HepG2 (cell line): ENCODE results near the gene MCM3AP. TPM values are rescaled to one million over a fixed set of nuclear protein-coding genes. Genes with fewer than 3 reads are reported as not detected.

Source experiments
- BHLHE40 ChIP-seq: IDR thresholded peaks from 2 replicates; pipeline ENCODE4 v1.6.1; 2011; ENCODE audit warnings: low read length, improper control_type of control experiment
- CAMTA2 ChIP-seq: sonication (generic); formaldehyde crosslinking; IDR thresholded peaks from 2 replicates; pipeline ENCODE4 v1.4.0; 2020; ENCODE audit warnings: mild to moderate bottlenecking, missing genetic modification reagents, borderline replicate concordance
- ESRRA ChIP-seq: sonication (generic); formaldehyde crosslinking; IDR thresholded peaks from 2 replicates; pipeline ENCODE4 v1.5.1; 2020; ENCODE audit warnings: mild to moderate bottlenecking, low read depth, missing genetic modification reagents
- FOXK1 ChIP-seq: sonication (generic); formaldehyde crosslinking; IDR thresholded peaks from 2 replicates; pipeline ENCODE4 v1.4.0; 2020; ENCODE audit warnings: low read depth, missing genetic modification reagents, borderline replicate concordance
- FUBP1 ChIP-seq: sonication (generic); formaldehyde crosslinking; IDR thresholded peaks from 2 replicates; pipeline ENCODE4 v1.5.1; 2020; ENCODE audit warnings: missing genetic modification reagents, mild to moderate bottlenecking, borderline replicate concordance
- HCFC1 ChIP-seq: fragments of 150-350 bp; IDR thresholded peaks from 2 replicates; pipeline ENCODE4 v1.6.1; 2014; ENCODE audit warnings: low read depth, low read length
- IKZF1 ChIP-seq: fragments of 450-650 bp; IDR thresholded peaks from 2 replicates; pipeline ENCODE4 v1.7.1; 2016
- LRRFIP1 ChIP-seq: sonication (generic); formaldehyde crosslinking; conservative IDR thresholded peaks from 2 replicates; pipeline ENCODE4 v1.4.0; 2020; ENCODE audit warnings: missing genetic modification reagents
- NFE2L2 ChIP-seq: fragments of 150-350 bp; IDR thresholded peaks from 2 replicates; pipeline ENCODE4 v1.6.1; 2014; ENCODE audit warnings: low read length
- PHF8 ChIP-seq: sonication (generic); formaldehyde crosslinking; IDR thresholded peaks from 2 replicates; pipeline ENCODE4 v1.5.0; 2020; ENCODE audit warnings: missing genetic modification reagents
- RCOR2 ChIP-seq: IDR thresholded peaks from 2 replicates; pipeline ENCODE4 v1.6.1; 2016; ENCODE audit warnings: missing biosample characterization, missing genetic modification reagents
- ZNF12 ChIP-seq: sonication (generic); formaldehyde crosslinking; IDR thresholded peaks from 2 replicates; pipeline ENCODE4 v1.5.0; 2020; ENCODE audit warnings: missing genetic modification reagents
- ZNF251 ChIP-seq: sonication (generic); formaldehyde crosslinking; IDR thresholded peaks from 2 replicates; pipeline ENCODE4 v1.9.0; 2021; ENCODE audit warnings: mild to moderate bottlenecking, missing genetic modification reagents
- ZNF577 ChIP-seq: sonication (generic); formaldehyde crosslinking; IDR thresholded peaks from 2 replicates; pipeline ENCODE4 v1.4.0; 2020; ENCODE audit warnings: mild to moderate bottlenecking, low read depth, missing genetic modification reagents, borderline replicate concordance
- polyA plus RNA-seq, 8 experiments: library from polyadenylated mRNA; depleted of rRNA in 3 of 8; stranded (reverse) in 7 of 8; unstranded in 1 of 8; fragments of >200 nt; fragmentation: Illumina TruSeq in 4 of 8; extraction: Trizol in 4 of 8; gene quantifications; 2 replicates each; pipeline versions ENCODE4 v1.2.1 to v1.2.3, GENCODE V29; 2011 to 2016; ENCODE audit warnings: low read depth in 4 of 8, missing spikeins in 1 of 8, mixed read lengths in 1 of 8; ENCODE audit not compliant: insufficient read depth in 1 of 8
- total RNA-seq, 5 experiments: library from RNA; depleted of rRNA; stranded (reverse); fragments of >200 nt; fragmentation: Illumina TruSeq; extraction: Trizol; gene quantifications; 2 replicates each; pipeline ENCODE4 v1.2.3, GENCODE V29; 2016; ENCODE audit warnings: low read depth in 1 of 5
- TF ChIP-seq, protein P1 (sequence below): IDR thresholded peaks from 2 replicates; pipeline ENCODE4 v1.4.0; 2020; ENCODE audit warnings: mild to moderate bottlenecking, missing genetic modification reagents
- TF ChIP-seq, protein P2 (sequence below): sonication (generic); formaldehyde crosslinking; IDR thresholded peaks from 2 replicates; pipeline ENCODE4 v1.5.0; 2020; ENCODE audit warnings: missing genetic modification reagents, mild to moderate bottlenecking, borderline replicate concordance
- TF ChIP-seq, protein P3 (sequence below): sonication (generic); formaldehyde crosslinking; IDR thresholded peaks from 2 replicates; pipeline ENCODE4 v1.9.0; 2021; ENCODE audit warnings: missing genetic modification reagents, borderline replicate concordance
- TF ChIP-seq, protein P4 (sequence below): sonication (generic); formaldehyde crosslinking; IDR thresholded peaks from 2 replicates; pipeline ENCODE4 v1.8.1; 2023; ENCODE audit warnings: mild to moderate bottlenecking, moderate library complexity, missing genetic modification reagents

The MCM3AP gene
- total and polyA plus RNA-seq, 2 of the 13 experiments (the other 11 are each of a cell fraction or from before 2014, with no cell fraction given): 27.0 to 54.7 TPM

GRCh38 chr21:46323710-46324389 is 38.4 kb upstream of the MCM3AP start, which contains the start of the genes C21orf58 and PCNT (continued):
- TF ChIP-seq, protein P1, sequence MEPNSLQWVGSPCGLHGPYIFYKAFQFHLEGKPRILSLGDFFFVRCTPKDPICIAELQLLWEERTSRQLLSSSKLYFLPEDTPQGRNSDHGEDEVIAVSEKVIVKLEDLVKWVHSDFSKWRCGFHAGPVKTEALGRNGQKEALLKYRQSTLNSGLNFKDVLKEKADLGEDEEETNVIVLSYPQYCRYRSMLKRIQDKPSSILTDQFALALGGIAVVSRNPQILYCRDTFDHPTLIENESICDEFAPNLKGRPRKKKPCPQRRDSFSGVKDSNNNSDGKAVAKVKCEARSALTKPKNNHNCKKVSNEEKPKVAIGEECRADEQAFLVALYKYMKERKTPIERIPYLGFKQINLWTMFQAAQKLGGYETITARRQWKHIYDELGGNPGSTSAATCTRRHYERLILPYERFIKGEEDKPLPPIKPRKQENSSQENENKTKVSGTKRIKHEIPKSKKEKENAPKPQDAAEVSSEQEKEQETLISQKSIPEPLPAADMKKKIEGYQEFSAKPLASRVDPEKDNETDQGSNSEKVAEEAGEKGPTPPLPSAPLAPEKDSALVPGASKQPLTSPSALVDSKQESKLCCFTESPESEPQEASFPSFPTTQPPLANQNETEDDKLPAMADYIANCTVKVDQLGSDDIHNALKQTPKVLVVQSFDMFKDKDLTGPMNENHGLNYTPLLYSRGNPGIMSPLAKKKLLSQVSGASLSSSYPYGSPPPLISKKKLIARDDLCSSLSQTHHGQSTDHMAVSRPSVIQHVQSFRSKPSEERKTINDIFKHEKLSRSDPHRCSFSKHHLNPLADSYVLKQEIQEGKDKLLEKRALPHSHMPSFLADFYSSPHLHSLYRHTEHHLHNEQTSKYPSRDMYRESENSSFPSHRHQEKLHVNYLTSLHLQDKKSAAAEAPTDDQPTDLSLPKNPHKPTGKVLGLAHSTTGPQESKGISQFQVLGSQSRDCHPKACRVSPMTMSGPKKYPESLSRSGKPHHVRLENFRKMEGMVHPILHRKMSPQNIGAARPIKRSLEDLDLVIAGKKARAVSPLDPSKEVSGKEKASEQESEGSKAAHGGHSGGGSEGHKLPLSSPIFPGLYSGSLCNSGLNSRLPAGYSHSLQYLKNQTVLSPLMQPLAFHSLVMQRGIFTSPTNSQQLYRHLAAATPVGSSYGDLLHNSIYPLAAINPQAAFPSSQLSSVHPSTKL (CRISPR knock-in tag): no peak
- TF ChIP-seq ZNF251 (CRISPR knock-in tag) (no peak), IKZF1 (no peak), NFE2L2 (no peak), FUBP1 (no peak), CAMTA2 (CRISPR knock-in tag) (no peak; the same call in 1 of the 2 replicates), RCOR2 (CRISPR knock-in tag) (no peak), ESRRA (CRISPR knock-in tag) (0 out of 2 replicates have a peak, but pooled peaks have one; percentile 3), LRRFIP1 (CRISPR knock-in tag) (no peak), ZNF12 (CRISPR knock-in tag) (no peak), FOXK1 (CRISPR knock-in tag) (0 out of 2 replicates have a peak, but pooled peaks have one; percentile 46), PHF8 (CRISPR knock-in tag) (peak; percentile 88), BHLHE40 (0 out of 2 replicates have a peak, but pooled peaks have one; percentile 32), HCFC1 (no peak), ZNF577 (CRISPR knock-in tag) (no peak)
- TF ChIP-seq, protein P2, sequence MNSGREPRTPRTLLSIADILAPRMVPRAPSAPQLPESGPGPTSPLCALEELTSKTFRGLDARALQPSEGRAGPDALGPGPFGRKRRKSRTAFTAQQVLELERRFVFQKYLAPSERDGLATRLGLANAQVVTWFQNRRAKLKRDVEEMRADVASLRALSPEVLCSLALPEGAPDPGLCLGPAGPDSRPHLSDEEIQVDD (CRISPR knock-in tag): no peak
- TF ChIP-seq, protein P3, sequence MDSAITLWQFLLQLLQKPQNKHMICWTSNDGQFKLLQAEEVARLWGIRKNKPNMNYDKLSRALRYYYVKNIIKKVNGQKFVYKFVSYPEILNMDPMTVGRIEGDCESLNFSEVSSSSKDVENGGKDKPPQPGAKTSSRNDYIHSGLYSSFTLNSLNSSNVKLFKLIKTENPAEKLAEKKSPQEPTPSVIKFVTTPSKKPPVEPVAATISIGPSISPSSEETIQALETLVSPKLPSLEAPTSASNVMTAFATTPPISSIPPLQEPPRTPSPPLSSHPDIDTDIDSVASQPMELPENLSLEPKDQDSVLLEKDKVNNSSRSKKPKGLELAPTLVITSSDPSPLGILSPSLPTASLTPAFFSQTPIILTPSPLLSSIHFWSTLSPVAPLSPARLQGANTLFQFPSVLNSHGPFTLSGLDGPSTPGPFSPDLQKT (CRISPR knock-in tag): no peak
- TF ChIP-seq, protein P4, sequence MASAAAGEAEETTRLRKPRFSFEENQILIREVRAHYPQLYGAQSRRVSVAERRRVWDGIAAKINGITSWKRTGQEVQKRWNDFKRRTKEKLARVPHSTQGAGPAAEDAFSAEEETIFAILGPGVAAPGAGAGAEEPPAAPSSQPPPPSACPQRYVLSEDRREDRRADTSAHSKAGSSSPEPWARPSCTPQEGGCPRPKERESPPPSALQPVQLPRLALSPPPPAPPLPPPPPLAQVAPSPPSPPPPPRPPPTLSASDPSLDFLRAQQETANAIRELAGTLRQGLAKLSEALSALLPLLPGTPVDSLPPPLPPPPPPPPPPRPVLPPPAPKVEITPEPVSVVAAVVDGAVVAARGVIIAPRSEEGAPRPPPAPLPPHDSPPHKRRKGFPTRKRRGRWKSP (CRISPR knock-in tag): peak; percentile 93
